AG04450 (cell line): ENCODE data around the gene LRRC53. TPM values are rescaled to one million over a fixed set of nuclear protein-coding genes. Genes with fewer than 3 reads are reported as not detected.

ENCODE experiments used
- CTCF ChIA-PET: fragments of 300-600, 350-600 bp; formaldehyde crosslinking; extraction: SDS; loops from one replicate; lab custom pipeline; 2022; ENCODE audit warnings: antibody characterized with exemption, inconsistent platforms; lab: Charles Lee
- POLR2A ChIA-PET: fragments of 350-600 bp; formaldehyde crosslinking; extraction: SDS; loops from one replicate; lab custom pipeline; 2021; ENCODE audit warnings: antibody characterized with exemption, inconsistent platforms; lab: Yijun Ruan, JAX
- DNase-seq: peaks from one replicate; pipeline ENCODE4 v3.0.0-alpha.2; 2011; ENCODE audit warnings: low read depth, low spot score
- H3K27ac ChIP-seq: one replicate; pipeline ENCODE4 v1.5.1; 2012; ENCODE audit warnings: low read depth, low read length, control low read depth
- H3K27me3 ChIP-seq: one replicate; pipeline ENCODE4 v1.6.0; 2012; ENCODE audit warnings: low read length; ENCODE audit not compliant: control insufficient read depth, insufficient read depth
- H3K4me3 ChIP-seq: 2 replicates; pipeline ENCODE4 v1.5.1; 2011; ENCODE audit warnings: mild to moderate bottlenecking, low read depth, low read length, control low read depth
- H3K9me3 ChIP-seq: 2 replicates; pipeline ENCODE4 v1.5.1; 2012; ENCODE audit warnings: low read length; ENCODE audit not compliant: control insufficient read depth, insufficient read depth
- CTCF ChIP-seq: IDR thresholded peaks from 2 replicates; pipeline ENCODE4 v1.5.1; 2011; ENCODE audit warnings: low read depth, low read length, control low read depth, inconsistent platforms
- polyA plus RNA-seq: library from polyadenylated mRNA; depleted of rRNA; stranded (reverse); fragments of >200 nt; gene quantifications from 2 replicates; pipeline ENCODE4 v1.2.3, GENCODE V29; 2011

LRRC53 gene
- polyA plus RNA-seq, 1 experiment, result not detected

GRCh38 chr1:74481607-74482006 lies 30.8 kb downstream of the LRRC53 start:
- no peak overlapping the region for H3K4me3 ChIP-seq
- DNase-seq, result no peak
- no peaks in the 10 kb centered on the region for H3K27me3 ChIP-seq
- POLR2A ChIA-PET, result no interaction called here
- CTCF ChIA-PET, result interaction anchor here (2.6 kb wide), 1 partner anchor 13 kb away, joined by 12 read pairs; no protein-coding TSS in a partner anchor
- H3K9me3 ChIP-seq, result no peaks in the 10 kb centered on the region
- H3K27ac ChIP-seq, result no peak overlapping the region
- TF ChIP-seq CTCF, result no peak

DNA sequence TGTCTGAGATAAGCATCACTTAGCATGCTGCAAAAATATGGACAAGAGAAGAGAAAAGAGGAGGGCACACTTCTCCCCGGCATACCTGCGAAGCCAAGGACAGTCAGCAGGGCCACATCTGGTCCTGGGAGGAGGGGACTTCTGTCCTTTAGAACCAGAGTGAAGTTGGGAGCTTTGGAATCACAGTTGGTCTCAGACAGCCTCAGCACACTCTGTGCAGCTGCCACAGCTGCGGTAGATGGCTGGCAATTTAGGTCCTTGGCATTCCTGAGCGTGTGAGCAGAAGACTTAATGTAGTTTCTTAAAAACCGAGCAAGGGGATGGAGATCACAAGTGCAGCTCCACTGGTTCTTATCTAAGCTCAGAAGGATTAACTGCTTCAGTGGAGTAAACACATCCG lies 32.3 kb downstream of the LRRC53 start:
- ChIA-PET CTCF (interaction anchor here (1.0 to 2.6 kb wide), 2 partner anchors 11 to 23 kb away, joined by 3 to 12 read pairs; no protein-coding TSS in a partner anchor), POLR2A (no interaction called here)
- TF ChIP-seq CTCF, result no peak
- Histone ChIP-seq H3K27ac (no peak overlapping the region), H3K4me3 (no peak overlapping the region), H3K27me3 (no peaks in the 10 kb centered on the region), H3K9me3 (no peaks in the 10 kb centered on the region)
- no peak for DNase-seq

GRCh38 chr1:74478979-74479378 lies 33.4 kb downstream of the LRRC53 start:
- no peaks in the 10 kb centered on the region for H3K27me3 ChIP-seq
- no peaks in the 10 kb centered on the region for H3K9me3 ChIP-seq
- CTCF ChIA-PET, result interaction anchor here (2.6 kb wide), 2 partner anchors 10 kb away, joined by 12 to 13 read pairs; no protein-coding TSS in a partner anchor
- no peak for TF ChIP-seq CTCF
- DNase-seq, result no peak
- no peak overlapping the region for H3K4me3 ChIP-seq
- POLR2A ChIA-PET, result no interaction called here
- no peak overlapping the region for H3K27ac ChIP-seq

DNA sequence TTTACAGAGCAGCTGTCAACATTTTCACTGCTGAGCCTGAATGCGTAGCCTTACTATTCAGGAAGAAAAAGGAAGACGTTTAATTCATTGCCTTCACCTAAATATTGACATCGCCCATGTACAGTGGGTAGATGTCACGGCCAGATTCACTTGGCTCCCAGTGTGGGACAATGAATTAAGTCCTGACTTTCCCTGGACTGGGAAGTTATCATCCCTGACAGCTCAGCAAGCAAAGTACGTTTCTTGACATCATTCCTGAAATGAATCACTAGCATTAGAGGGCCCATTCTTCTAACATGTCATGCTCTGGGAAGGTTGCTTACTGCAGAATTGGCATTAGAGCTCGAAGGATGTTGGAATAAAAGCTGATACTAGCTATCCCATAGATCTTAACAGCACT lies 37.8 kb downstream of the LRRC53 start:
- no peak for DNase-seq
- CTCF ChIA-PET, result interaction anchor here (0.6 to 1.1 kb wide), 2 partner anchors 12 to 29 kb away, joined by 3 to 6 read pairs; no protein-coding TSS in a partner anchor
- H3K4me3 ChIP-seq, result no peak overlapping the region
- H3K27ac ChIP-seq, result no peak overlapping the region
- H3K27me3 ChIP-seq, result no peaks in the 10 kb centered on the region
- POLR2A ChIA-PET, result interaction anchor here (0.7 kb wide), 1 partner anchor 151 kb away, joined by 6 read pairs; no protein-coding TSS in a partner anchor
- H3K9me3 ChIP-seq, result no peaks in the 10 kb centered on the region
- no peak for TF ChIP-seq CTCF

DNA sequence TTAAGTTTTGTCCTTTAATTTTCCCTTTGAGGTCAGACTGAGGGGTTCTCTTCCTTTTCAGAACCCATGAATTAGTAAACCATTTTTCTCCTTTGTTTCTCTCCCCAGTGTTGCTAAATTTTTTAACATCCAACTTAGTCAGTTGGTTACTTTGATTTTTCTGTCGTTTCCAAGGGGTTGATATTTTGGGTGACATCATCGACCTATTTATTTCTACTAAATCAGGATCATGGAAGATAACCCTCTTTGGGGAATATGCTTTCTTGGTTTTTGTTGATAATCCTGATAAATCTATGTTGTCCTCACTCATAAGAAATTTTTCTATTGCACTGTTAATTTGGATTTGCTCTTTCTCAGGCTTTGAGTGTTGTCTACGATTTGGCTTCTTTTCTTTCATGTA lies 40.9 kb downstream of the LRRC53 start:
- H3K4me3 ChIP-seq, result no peak overlapping the region
- ChIA-PET POLR2A (no interaction called here), CTCF (no interaction called here)
- no peak for TF ChIP-seq CTCF
- no peak for DNase-seq
- no peaks in the 10 kb centered on the region for H3K27me3 ChIP-seq
- no peak overlapping the region for H3K27ac ChIP-seq
- no peaks in the 10 kb centered on the region for H3K9me3 ChIP-seq
